Subcutaneous adipose tissue (tissue), 4 donors: ENCODE measurements around the gene EIF1AY. TPM values are rescaled to one million over a fixed set of nuclear protein-coding genes. Genes with fewer than 3 reads are reported as not detected.

ENCODE experiments used
- small RNA-seq: library from RNA; depleted of rRNA; stranded (forward); fragments of <200 nt; gene quantifications from one replicate; pipeline ENCODE3, GENCODE V24; 2016
- total RNA-seq, 4 donors: library from RNA; depleted of rRNA; stranded (reverse); fragments of >200 nt; gene quantifications; one replicate each; pipeline ENCODE4 v1.1.0, GENCODE V29; 2016
- TF ChIP-seq, protein P1 (sequence below): fragments of 450-650 bp; IDR thresholded peaks from one replicate; pipeline ENCODE4 v1.5.1; 2016; ENCODE audit warnings: low read depth, mild to moderate bottlenecking, control low read depth, antibody characterized with exemption, moderate library complexity

The EIF1AY gene
- total RNA-seq, 4 donors from 2014 or later = 24.0 to 33.3 TPM; not detected in 2

DNA sequence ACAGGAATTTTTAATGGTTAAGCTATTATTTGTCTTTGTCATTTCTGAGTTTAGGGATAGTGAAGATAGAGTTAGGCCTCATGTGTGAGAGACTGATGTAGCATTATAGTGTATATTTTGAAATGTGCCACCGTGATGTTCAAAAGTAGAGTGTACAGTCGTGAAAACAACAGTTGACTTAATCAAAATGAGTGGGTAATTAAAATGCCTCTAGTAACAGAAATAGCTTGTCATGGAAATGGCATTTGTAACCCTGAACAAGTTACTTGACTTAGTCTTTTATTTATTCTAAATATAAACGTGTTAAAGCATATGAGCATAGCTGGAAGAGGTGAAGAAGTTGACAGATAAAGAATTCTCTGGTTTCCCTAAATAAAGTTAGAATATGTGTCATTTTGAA lies 6.1 kb downstream of the EIF1AY start:
- TF ChIP-seq, protein P1, sequence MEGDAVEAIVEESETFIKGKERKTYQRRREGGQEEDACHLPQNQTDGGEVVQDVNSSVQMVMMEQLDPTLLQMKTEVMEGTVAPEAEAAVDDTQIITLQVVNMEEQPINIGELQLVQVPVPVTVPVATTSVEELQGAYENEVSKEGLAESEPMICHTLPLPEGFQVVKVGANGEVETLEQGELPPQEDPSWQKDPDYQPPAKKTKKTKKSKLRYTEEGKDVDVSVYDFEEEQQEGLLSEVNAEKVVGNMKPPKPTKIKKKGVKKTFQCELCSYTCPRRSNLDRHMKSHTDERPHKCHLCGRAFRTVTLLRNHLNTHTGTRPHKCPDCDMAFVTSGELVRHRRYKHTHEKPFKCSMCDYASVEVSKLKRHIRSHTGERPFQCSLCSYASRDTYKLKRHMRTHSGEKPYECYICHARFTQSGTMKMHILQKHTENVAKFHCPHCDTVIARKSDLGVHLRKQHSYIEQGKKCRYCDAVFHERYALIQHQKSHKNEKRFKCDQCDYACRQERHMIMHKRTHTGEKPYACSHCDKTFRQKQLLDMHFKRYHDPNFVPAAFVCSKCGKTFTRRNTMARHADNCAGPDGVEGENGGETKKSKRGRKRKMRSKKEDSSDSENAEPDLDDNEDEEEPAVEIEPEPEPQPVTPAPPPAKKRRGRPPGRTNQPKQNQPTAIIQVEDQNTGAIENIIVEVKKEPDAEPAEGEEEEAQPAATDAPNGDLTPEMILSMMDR = no peak

GRCh38 chrY:20586161-20586560 lies 10.6 kb downstream of the EIF1AY start:
- TF ChIP-seq, protein P1 = no peak

Small RNA genes lying within 50 kb of the gene (small RNA-seq; reads per million reads assigned to genes)
- gene KDM5DP1 = not detected

Other genes starting within 250 kb of the EIF1AY start
- gene RPS4Y2, start 180.3 kb downstream of the EIF1AY start, total RNA-seq = not detected